UCSD-AML1 (cell line): ENCODE results near the gene PARS2.
"Not testable (repeated sequence)": the region's sequence is repeated elsewhere in the genome, so short reads cannot be mapped to it uniquely, and the experiment has no call there.

Experiments
- DNase-seq: peaks from one replicate; lab custom pipeline; 2025; ENCODE audit not compliant: unreplicated experiment; lab: John Stamatoyannopoulos, UW

PARS2 gene

DNA sequence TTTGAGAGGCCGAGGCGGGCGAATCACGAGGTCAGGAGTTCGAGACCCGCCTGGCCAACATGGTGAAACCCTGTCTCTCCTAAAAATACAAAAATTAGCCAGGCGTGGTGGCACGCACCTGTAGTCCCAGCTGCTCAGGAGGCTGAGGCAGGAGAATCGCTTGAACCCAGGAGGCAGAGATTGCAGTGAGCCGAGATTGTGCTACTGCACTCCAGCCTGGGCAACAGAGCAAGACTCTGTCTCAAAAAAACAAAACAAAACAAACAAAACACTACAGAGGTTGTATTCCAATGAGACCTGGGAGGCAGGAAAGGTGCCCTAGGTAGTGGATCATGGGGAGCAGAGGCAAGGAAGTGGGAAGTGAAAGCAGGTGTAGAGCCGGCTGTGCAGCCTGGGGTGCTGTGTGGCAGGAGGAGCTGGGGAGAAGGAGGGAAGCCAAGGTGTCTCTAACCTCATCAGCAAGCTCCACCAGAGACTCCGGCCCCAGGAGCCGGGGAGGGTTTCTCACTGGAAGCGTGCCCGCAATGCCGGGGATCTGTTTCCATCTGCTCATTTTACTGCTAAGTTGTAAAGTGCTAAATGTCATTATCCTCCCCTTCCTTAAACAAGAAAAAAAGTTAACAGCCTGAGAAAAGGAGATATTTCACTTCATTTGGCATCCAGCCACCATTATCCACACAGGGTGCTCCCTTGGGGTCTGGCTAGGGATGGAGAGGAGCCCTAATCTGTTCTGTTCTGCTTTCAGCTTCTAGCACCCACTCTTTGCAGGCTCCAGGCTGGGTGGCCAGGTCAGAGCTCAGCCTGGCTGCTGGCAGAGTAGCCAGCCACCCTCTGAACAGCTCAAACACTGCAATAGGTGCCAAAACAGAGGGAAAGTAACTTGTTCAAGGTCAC is 11.8 kb upstream of the PARS2 start:
- DNase-seq: not testable (repeated sequence)

DNA sequence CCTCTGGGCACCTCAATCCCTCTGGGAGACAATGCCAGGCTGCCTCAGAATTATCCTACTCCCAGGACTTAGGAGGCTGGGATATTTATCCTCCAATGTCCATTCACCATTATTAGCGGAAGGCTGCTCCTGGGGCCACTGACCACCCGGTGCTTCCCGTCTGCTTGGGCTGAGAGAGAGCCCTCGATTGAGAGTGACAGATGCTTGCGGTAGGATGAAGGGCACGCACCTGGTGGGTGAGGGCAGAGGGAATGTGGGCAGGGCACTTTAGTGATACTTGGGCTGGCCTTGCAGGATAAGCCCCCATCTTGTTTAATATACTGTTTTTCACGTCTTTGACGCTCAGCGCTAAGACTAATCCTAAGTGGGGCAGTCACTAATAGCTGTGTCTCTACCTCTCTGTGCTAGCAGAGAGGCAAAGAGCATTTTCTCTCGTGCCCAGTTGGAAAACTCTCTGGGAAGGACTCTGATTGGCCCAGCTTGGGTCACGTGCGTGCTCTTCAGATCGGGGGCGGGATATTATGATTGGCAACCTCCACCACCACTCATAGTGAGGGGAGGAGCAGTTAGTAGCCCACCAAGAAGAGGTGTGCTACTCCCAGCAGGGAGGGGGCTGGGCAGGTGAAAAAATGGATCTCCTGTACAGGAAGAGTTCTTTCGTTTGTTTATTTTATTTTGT is 10.6 kb upstream of the PARS2 start:
- no peak for DNase-seq

DNA sequence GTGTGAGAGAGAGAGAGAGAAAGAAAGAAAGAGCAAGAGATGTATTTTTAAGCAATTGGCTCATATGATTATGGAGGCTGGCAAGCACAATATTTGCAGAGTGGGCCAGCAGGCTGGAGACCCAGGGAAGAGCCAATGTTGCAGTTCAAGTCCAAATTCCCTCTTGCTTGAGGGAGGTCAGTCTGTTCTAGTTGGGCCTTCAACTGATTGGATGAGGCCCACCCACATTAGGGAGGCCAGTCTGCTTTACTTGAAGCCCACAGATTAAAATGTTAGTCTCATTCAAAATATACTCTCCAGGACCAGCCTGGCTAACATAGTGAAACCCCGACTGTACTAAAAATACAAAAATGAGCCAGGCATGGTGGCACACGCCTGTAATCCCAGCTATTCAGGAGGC is 8.6 kb upstream of the PARS2 start:
- DNase-seq: no peak

DNA sequence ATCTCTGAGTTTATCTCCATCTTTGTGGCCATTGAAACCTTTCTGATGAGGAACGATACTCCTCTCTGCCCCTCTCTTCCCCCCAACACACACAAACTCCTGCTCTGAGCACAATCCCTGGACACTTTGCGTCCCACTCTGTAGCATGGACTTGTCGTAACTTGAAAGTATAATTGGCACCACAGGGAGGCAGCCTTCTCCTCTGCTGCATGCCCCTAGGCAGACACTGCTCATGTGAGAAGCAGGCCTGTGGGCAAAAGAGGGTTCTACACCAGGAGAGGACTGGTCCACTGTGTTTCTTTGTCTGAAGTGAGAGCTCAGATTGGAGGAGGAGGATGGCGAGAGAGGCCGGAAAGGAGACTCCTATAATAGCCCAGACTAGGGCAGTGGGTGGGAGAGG is 3.8 kb upstream of the PARS2 start:
- no peak for DNase-seq

DNA sequence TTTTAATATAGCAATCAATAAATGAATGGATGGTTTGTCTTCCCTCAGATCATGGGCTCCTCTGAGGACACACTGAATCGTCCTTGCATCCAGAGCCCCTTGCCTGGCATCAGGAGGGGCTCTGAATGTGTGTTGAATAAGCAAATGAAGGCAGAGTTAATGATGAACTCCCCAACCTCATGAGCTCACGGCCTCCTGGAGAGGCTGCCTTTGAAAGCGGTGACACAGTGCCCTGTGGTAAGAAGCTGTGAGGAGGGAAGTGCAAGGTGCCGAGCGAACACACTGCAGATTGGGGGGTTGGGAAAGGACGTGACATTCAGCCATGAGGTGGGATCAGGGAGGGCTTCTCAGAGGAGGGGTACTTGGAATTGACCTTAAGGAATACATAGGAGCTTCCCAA is 3.2 kb upstream of the PARS2 start:
- no peak for DNase-seq

DNA sequence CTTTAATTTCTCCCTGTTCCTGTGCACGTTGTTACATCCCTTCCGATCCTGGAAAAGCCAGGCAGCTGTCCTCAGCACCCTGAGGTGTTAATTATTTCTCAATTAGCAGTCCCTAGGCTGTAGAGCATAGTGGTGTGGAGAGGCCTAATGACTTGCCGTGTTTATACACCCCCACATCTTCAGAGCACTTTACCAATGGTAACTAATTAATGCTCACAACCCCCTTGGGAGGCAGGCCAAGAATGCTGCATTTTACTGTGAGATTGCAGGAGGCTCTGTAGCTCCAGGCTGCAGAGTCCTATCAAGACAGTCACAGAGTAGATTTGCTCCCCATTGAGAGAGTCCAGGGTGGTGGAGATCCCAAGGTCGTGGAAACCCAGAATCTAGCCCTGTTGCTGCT is 2.4 kb upstream of the PARS2 start:
- DNase-seq: no peak

DNA sequence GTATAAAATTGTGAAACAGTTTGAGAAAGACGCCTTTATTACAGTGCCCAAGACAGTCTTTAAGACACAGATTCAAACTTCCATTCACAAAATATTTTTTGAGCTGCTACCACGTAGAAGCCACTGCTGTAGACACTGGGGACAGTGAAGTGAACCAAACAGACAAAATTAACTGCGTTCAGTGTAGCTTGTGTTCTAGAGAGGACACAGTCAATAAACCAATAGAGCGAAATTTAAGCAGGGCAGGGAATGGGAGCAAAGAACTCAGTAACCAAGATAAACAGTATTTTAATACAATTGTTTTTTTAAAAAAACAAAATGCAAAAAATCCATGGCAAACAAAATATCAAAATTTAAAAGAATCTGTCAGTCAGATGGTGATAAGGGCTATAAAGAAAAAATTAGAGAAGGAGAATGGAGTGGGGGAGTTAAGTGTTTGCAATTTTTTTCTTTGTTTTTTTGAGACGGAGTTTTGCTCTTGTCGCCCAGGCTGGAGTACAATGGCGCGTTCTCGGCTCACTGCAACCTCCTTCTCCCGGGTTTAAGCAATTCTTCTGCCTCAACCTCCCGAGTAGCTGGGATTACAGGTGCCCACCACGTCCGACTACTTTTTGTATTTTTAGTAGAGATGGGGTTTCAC is 719 bp upstream of the PARS2 start:
- DNase-seq: no peak

DNA sequence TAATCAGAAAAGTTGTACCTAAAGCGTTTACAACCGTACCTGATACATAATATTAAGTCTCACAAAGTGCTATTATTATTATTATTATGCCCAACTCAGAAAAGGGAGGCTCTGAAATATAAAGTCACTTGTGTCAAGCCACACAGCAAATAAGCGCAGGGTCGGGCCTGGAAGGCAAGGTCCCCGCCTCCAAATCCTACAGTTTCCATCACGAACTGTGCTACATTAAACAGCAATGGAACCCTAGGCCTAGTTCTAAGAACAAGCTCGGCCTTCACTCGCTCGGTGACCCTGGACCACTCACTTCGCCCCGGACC is 549 bp downstream of the PARS2 start:
- no peak for DNase-seq

DNA sequence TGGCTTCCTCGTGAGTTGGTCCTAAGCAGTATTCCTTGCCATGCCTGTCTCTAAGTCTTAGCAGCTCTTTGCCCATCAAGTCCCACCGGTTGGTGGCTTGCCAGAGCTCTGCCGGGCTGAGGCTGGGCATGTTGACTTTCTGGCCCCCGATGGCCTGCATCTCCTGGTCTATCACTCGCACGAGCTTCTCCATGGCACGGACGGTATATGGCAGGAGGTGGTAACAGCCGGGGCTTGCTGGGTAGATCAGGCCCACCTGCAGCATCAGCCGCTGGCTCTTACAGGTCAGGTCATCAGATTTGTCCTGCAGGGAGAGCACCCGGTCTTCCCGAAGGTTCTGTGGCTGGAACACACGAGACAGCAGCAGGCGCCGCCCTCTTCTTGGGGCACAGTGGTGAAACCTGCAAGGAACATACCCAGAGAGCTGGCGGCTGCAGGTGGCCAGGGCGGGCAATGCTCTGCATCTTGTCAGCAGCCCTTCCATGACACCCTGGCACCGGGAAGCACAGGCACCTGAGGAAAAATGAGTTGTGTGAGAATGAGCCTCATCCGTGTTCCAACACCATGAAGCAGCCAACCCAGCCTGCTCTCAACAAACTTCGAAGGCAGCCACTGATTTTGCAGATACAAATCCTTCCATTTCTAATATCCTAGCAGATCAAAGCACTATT is 5.5 kb downstream of the PARS2 start:
- no peak for DNase-seq

DNA sequence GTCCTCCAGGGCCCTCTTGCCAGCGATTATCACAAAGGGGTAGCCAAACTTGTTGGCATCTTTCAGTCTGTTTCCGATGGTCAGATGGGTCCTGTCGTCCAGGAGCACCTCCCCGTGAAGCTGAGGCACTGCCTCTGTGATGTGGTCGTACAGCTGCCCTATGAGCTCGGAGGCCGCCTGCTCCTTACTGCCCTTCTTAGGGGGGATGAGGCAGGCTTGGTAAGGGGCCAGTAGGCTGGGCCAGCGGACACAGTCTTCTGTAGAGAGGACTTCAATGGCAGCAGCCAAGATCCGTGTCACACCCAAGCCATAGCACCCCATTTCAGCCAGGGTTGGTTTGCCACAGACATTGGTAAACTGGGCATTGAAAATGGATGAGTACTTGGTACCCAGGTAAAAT is 6.5 kb downstream of the PARS2 start:
- no peak for DNase-seq

DNA sequence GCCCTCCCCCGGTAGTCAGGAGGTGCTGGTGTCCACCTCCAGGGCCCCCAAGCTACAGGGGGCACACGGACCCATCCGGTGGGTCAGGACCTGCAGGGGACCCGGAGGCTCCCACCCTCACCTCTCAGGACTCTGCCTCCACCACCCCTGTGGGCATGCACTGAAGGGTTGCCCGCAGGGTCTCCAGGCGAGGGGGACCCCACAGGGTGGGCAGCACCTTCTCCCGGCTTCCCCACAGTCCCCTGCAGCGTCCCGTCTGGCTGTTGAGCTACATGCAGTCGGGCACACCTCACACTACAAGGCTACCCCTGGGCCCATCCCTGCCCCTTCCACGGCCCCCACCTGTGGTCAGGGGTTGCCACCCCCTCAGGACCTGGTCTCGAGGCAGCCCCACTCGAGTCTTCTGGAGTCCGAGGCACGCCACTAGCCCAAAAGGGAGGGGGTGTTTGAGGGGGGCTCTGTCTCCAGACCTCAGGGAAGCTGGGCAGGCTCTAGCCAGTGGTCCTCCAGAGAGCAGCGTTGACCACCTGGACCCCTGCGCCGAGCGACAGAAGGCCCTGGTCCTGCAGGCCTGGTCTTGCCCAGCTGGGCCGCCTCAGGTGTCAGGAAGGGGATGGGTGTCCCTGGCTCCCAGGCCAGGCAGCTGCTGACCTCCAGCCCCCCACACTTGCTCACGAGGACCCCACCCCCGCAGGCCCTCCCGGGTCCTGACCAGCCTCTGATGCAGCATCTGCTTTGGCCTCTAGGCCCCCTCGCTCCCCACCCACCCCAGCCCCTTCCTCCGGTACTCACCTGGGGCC is 9.6 kb downstream of the PARS2 start:
- no peak for DNase-seq

DNA sequence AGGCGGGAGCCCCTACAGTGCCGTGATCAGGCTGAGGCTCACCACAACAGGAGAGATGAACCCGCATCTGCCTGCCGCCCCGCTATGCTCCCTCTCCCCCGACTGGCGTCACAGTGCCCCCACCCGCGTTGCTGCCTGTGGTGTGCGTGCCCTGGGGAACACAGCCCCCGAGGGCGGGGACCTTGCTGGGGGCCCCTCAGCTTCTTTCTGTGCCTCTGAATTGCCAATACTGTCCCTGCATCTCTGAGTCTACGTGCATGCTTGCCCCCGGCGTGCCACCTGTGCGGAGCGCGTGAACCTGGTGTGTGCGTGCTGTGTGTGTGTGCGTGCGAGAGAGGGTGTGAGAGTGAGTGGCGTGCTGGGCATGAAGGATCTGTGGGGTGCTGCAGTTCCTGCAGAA is 10.3 kb downstream of the PARS2 start:
- no peak for DNase-seq

DNA sequence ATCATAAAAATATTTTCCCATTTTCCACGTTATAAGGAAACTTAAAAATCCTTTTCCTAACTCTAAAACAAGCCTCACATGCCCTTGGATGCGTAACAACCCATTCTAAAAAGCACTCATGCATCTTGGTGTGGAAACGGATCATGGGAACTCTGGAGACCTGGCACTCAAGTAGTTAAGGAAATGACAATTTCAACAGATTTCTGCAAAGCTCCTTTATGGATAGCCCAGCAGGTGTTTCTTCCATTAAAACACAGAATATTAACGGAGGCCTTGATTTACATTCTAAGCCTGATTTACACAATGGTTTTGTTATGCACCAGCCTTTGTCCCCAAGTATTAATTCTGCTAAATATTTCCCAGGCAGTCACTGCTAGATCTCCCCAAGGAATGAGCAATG is 12.9 kb downstream of the PARS2 start:
- DNase-seq: no peak

DNA sequence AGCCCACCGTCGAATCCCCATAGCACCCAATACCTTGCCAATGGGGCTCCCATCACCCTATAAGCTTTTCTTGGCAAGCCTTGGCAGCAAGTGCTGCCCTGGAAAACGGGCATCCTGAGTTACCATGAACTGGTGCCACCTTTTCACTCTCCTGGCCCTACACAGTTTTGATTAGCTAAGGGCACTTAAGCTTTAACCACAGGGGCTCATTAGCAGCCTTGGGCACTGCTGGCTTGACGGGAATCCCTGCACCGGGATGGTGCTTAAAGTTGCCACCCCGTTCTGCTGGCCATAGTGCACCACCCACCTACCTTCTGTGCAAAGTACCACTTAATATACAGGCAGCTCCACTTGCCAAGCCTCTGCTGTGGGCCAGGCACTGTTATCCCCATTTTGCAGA is 13.7 kb downstream of the PARS2 start:
- no peak for DNase-seq

DNA sequence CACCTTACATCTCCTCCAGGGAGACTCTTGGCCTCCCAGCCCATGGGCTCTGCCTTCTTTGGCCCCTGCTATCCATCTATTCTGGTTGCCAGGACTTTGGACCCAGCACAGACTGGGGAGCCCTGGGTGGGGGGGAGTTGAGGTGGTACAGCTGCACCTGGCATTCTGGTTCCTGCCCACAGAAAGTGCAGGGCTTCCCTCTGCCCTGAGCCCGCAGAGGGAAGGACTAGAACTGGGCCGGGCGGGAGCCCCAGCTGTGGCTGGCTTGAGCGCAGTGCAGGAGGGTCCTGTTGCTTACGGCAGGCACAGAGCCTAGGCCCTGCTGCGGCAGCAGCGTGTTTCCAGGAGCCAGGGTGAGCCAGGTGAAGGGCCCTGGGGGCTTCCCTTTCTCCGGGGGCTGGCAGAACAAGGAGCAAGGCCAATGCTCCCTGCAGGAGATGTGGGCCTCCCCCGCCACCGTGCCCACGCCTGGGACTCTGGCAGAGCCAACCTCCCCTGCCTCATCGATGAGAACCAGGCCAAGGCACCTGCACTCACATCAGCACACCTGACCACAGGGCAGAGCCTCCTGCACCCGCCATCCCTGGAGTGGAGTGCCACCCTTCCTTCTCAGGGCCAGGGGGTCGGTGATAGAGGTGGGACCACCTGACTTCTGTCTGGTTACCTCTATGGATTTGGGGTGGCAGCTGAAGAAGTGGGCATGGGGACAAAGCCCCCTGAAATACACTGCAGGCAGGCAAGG is 16.1 kb downstream of the PARS2 start:
- DNase-seq: no peak

DNA sequence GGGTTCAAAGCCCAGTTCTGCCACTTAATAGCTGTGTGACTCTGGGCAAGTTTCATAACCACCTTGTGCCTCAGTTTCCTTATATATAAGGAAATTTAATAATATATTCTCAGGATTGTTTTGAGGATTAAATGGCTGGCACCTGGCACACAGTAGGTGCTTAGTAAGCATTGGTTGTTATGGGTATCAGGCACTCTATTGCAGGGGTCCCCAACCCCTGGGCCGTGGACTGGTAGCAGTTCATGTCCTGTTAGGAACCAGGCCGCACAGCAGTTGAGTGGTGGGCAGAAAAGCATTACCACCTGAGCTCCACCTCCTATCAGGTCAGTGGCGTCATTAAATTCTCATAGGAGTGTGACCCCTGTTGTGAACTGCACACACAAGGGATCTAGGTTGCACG is 18.5 kb downstream of the PARS2 start:
- no peak for DNase-seq

DNA sequence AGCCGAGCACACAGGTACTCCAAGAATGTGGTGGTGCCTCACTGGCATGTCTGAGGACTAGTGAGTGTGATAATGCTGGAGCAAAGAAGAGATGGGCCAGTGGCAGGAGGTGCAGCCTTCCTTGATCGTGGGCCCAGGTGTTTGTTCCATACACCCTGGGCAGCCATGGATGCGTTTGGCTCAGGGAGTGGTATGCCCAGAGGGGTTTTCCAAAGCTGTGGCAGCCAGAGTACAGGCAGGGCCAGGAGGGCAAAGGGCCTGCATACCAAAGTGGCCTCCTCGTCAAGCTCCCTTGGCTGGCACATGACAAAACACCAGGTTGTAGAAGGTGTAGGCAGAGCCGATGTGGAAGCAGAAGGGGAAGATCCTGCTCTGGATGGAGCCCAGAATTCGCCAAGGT is 19.0 kb downstream of the PARS2 start:
- no peak for DNase-seq

DNA sequence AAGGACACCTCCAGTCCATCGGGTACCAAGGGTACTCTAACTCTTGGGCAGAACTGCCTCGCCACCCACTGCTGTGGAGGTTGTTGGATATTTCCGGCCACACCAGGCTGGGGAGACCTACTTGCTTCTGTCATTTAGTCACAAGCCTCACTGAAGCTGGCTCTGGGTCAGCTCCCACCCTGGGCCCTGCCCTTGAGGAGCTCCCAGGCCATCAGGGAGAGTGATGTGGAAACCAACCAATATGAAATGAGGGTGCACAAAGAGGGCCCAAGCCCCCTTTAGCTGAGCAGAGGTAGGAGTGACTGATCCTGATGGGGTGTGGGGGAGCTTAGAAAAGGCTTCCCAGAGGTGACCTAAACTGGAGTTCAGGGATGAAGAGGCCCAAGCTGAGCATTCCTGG is 19.6 kb downstream of the PARS2 start:
- DNase-seq: no peak

DNA sequence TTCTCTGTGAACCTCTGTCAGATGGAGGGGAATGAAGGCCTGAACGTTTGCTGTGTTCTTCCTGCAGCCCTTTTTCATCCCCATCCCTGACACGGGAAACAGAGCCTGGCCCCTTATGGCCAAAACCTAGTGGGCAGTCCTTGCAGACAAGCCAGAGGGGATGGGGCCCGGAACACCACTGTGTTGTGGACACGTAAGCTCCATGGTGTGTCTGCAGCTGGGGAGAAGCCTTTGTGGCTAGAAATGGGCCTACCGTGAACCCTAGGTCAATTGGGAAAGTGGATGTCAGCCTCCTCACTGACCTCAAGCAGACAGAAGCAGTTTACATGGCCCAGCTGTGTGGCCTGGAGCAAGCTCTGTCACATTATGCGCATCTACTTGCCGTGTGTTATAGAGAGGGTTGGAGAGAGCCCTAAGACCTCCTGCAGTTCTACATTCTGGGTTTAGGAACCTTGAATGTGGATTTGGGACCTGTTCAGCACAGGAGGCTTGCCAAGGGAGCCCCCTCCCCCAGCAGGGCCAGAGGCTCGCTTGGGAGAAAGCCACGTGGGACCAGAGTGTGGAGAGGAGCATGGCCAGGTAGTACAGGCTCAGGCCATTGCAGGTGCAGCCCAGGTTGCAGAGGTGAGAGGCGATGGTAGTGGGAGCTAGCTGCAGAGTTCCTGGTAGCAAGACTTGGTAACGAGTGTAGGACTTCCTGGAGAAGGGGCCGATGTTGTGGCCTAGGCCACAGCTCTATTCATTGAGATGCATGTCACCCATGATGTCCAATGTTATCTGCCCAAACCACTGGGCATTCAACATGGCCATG is 20.7 kb downstream of the PARS2 start:
- no peak for DNase-seq
